Stimulated activated naive CD8-positive, alpha-beta T cell treated with anti-CD3 and anti-CD28 coated beads, Interleukin-15, amount 100 ng/mL, for 72 hours (primary cell): ENCODE measurements around the gene GH2.

Source experiments
- ATAC-seq: fragments of 150-1000 bp; cut with Tn5 transposase; 2 replicates; pipeline ENCODE4 v1.10.0; 2021; ENCODE audit warnings: mild to moderate bottlenecking, moderate library complexity
- DNase-seq, 2 donors: peaks; one replicate each; pipeline ENCODE4 v3.0.0; 2021 to 2022
- H3K27ac Mint-ChIP-seq, 2 donors: one replicate each; pipeline ENCODE4 v1.8.0; 2022; ENCODE audit warnings: mild to moderate bottlenecking in 2 of 2, mixed read lengths in 2 of 2, moderate library complexity in 2 of 2
- H3K27me3 Mint-ChIP-seq: one replicate; pipeline ENCODE4 v1.8.0; 2022; ENCODE audit warnings: mixed read lengths
- H3K4me1 Mint-ChIP-seq: one replicate; pipeline ENCODE4 v1.8.0; 2022; ENCODE audit warnings: mild to moderate bottlenecking, mixed read lengths
- H3K4me3 Mint-ChIP-seq, 2 donors: one replicate each; pipeline ENCODE4 v1.8.0; 2022; ENCODE audit warnings: mild to moderate bottlenecking in 2 of 2, mixed read lengths in 2 of 2, moderate library complexity in 1 of 2
- H3K9me3 Mint-ChIP-seq, 2 donors: one replicate each; pipeline ENCODE4 v1.8.0; 2022; ENCODE audit warnings: mixed read lengths in 2 of 2

Gene GH2

GRCh38 chr17:63830904-63831491 lies 50.7 kb downstream of the GH2 start:
- Mint-ChIP-seq H3K4me3 (no peak overlapping the region), H3K27me3 (no peaks in the 10 kb centered on the region), H3K9me3 (no peaks in the 10 kb centered on the region), H3K27ac (peak overlapping the region; percentile 79 to 82), H3K4me1 (peaks cover 79% of the 10 kb centered on the region)
- ATAC-seq = no peak
- DNase-seq = no peak

GRCh38 chr17:63830278-63830677 lies 51.5 kb downstream of the GH2 start:
- Mint-ChIP-seq H3K27ac (peak overlapping the region; percentile 82 to 90), H3K4me3 (no peak overlapping the region), H3K9me3 (no peaks in the 10 kb centered on the region), H3K27me3 (no peaks in the 10 kb centered on the region), H3K4me1 (peaks cover 79% of the 10 kb centered on the region)
- ATAC-seq = no peak
- DNase-seq = no peak
